MM.1S (cell line): Measurements from ENCODE around the gene KCNQ1.

Experiments used
- CTCF ChIP-seq: fragments of 300-600 bp; sonication (generic); IDR thresholded peaks from 2 replicates; pipeline ENCODE4 v1.5.1; 2016; ENCODE audit warnings: antibody characterized with exemption, low read length, mixed read lengths
- EZH2 ChIP-seq: fragments of 300-600 bp; sonication (generic); optimal IDR thresholded peaks from 2 replicates; pipeline ENCODE3; 2017; ENCODE audit warnings: low read depth, mild to moderate bottlenecking, antibody characterized with exemption, low read length, mixed read lengths
- EZH2phosphoT487 ChIP-seq: fragments of 300-600 bp; sonication (generic); IDR thresholded peaks from 2 replicates; pipeline ENCODE4 v1.6.1; 2018; ENCODE audit warnings: antibody characterized with exemption, low read length

GRCh38 chr11:2808850-2809846, 364.3 kb downstream of the KCNQ1 start:
- no peak for TF ChIP-seq EZH2
- TF ChIP-seq CTCF, result no peak
- TF ChIP-seq EZH2phosphoT487, result no peak
